Measurements from ENCODE around the gene SCFD2. TPM values are rescaled to one million over a fixed set of nuclear protein-coding genes. Genes with fewer than 3 reads are reported as not detected.

The SCFD2 gene
- total and polyA plus RNA-seq, 2 of the 8 experiments (the other 6 are each of a cell fraction or from before 2014, with no cell fraction given), result 6.2 to 10.2 TPM

DNA sequence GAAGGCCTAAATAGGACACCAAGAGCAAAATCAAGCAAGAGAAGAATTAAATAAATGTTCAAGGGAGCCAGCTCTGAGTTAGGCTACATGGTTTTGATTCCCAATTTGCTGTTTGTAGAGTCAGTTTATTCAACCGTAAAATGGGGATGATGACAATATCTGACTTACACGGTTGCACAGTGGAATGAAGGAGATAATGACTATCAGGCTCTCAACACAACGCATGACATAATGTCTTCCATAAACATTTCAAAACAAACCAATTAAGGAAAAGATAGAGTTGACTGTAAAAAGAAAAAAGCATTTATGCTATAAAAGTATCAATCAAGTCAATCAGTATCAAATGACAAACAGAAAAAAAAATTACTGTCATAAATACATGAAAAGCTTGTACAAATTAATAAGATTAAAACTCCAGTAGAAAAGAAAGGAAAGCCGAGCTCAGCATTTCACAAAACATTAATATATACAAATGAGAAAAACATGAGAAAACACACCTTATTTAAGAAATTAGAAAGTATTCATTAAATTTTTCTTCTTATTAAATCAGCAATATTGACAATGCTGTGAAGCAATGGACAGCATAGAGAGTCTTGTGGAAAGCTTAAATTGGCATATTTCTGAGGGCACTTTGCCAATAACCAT, 179.0 kb downstream of the SCFD2 start (continued):
- TF ChIP-seq NRF1 (IDR thresholded peaks at IDR 0.05; ENCODE audit: low read depth, low read length), result no peak
- TF ChIP-seq, protein P1, sequence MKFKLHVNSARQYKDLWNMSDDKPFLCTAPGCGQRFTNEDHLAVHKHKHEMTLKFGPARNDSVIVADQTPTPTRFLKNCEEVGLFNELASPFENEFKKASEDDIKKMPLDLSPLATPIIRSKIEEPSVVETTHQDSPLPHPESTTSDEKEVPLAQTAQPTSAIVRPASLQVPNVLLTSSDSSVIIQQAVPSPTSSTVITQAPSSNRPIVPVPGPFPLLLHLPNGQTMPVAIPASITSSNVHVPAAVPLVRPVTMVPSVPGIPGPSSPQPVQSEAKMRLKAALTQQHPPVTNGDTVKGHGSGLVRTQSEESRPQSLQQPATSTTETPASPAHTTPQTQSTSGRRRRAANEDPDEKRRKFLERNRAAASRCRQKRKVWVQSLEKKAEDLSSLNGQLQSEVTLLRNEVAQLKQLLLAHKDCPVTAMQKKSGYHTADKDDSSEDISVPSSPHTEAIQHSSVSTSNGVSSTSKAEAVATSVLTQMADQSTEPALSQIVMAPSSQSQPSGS (IDR thresholded peaks at IDR 0.05; ENCODE audit: low read length), result no peak

All from H1 (cell line).